Sigmoid colon (tissue), 7 donors: ENCODE measurements around the gene KAT2B. TPM values are rescaled to one million over a fixed set of nuclear protein-coding genes. Genes with fewer than 3 reads are reported as not detected.

Experiments used
- DNase-seq: peaks from one replicate; pipeline ENCODE4 v3.0.0-alpha.2; 2019
- H3K27ac ChIP-seq, 4 donors: fragments of 200-600 bp; sonication (generic); one replicate each; pipeline ENCODE4 v1.5.1; 2016 to 2019; ENCODE audit warnings: mild to moderate bottlenecking in 1 of 4
- H3K27me3 ChIP-seq, 3 donors: fragments of 200-600 bp; sonication (generic); one replicate each; pipeline ENCODE4 v1.5.1; 2019; ENCODE audit warnings: mild to moderate bottlenecking in 1 of 3
- H3K36me3 ChIP-seq, 4 donors: fragments of 200-600 bp; sonication (generic); one replicate each; pipeline ENCODE4 v1.5.1; 2016 to 2019
- H3K4me1 ChIP-seq, 4 donors: fragments of 200-600 bp; sonication (generic); one replicate each; pipeline ENCODE4 v1.5.1; 2017 to 2019
- H3K4me3 ChIP-seq, 4 donors: fragments of 200-600 bp; sonication (generic); one replicate each; pipeline ENCODE4 v1.5.1; 2017 to 2019; ENCODE audit warnings: mild to moderate bottlenecking in 2 of 4, moderate library complexity in 1 of 4
- H3K9me3 ChIP-seq, 4 donors: fragments of 200-600 bp in 3 of 4; sonication (generic) in 3 of 4; one replicate each; pipeline versions ENCODE4 v1.5.1 to v1.6.1; 2013 to 2019
- EP300 ChIP-seq, 4 donors: sonication (generic); formaldehyde crosslinking; IDR thresholded peaks; one replicate each; pipeline ENCODE4 v1.6.1; 2017; ENCODE audit warnings: antibody characterized with exemption in 4 of 4
- POLR2A ChIP-seq, 2 donors: fragments of 450-650 bp; IDR thresholded peaks; one replicate each; pipeline ENCODE4 v1.6.1; 2016; ENCODE audit warnings: antibody characterized with exemption in 2 of 2, mild to moderate bottlenecking in 2 of 2, moderate library complexity in 2 of 2
- POLR2AphosphoS5 ChIP-seq, 4 donors: sonication (generic); formaldehyde crosslinking; IDR thresholded peaks; one replicate each; pipeline ENCODE4 v1.6.1; 2017; ENCODE audit warnings: antibody characterized with exemption in 4 of 4
- WGBS, 2 donors: extraction: QIAGEN DNeasy Blood & Tissue Kit; methylation state at CpG; one replicate each; pipeline ENCODE4 v1.1.7; 2013; 5-methylcytosine and 5-hydroxymethylcytosine counted together
- intact Hi-C: fragments of 100-400 bp; cut with DNase I; formaldehyde crosslinking; loops from one replicate; pipeline ENCODE4 v1.15.1; 2023
- polyA plus RNA-seq, 3 donors: library from polyadenylated mRNA; stranded (reverse); fragments of 200-250 nt; gene quantifications; one replicate each; pipeline ENCODE4 v1.2.3, GENCODE V29; 2013
- total RNA-seq, 4 donors: library from RNA; depleted of rRNA; stranded (reverse); fragments of >200 nt; gene quantifications; one replicate each; pipeline ENCODE4 v1.1.0, GENCODE V29; 2016
- TF ChIP-seq, protein P1 (sequence below), 4 experiments: fragments of 450-650 bp in 3 of 4; fragments of 200-600 bp in 1 of 4; IDR thresholded peaks; one replicate each; pipeline ENCODE4 v1.5.1; 2016 to 2019; ENCODE audit warnings: antibody characterized with exemption in 4 of 4, mild to moderate bottlenecking in 3 of 4, moderate library complexity in 2 of 4
- donor health status: healthy with polysubstance abuse.
- donor health status: Bipolar disorder and iron deficiency.
- donor health status: healthy.

The KAT2B gene
- total and polyA plus RNA-seq, 7 donors: 10.8 to 49.2 (median 27.2) TPM

DNA sequence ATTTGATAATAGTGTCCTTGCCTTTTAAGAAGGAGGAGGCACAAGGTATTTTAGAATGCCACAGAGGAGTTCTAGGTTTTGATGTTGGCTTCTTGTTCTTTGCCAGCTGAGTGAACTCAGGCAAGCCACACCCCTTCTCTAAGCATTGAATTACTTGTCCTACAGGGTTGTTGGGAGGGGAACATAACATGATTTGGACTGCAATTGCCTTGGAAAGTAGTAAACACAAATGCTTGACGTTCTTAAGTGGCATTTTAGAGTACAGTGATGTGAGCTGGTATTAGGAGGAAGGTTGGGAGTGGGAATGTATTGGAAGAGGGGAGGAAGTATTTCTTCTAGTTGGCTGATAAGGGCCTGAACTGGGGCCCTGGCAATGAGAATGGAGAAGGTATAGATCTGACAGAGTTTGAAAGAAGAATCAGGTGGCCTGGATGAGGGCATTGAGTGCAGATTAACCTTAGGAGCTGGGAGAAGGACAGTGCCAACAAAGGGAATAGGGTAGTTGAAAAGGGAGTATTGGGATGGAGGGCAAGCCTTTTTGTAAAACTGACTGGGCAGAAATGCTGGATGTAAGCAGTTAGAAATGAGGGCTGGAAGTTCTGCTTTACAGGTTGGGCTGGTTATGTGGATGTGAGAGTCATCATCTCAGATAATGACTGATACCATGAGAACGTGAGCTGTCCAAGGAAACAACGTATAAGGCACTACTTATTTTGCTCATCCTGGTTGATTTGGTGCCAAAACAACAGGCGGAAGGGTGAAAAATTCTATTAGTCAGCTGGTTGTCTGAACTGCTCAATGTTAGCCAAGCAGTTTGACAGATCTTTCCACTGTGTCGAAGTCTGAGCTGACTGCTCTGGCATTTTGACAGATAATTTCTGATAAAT is 16.7 kb downstream of the KAT2B start:
- Histone ChIP-seq H3K9me3 (no peaks in the 10 kb centered on the region), H3K36me3 (no peaks in the 10 kb centered on the region), H3K27me3 (no peaks in the 10 kb centered on the region), H3K4me3 (no peak overlapping the region), H3K27ac (peak overlapping the region; percentile 9 to 62 (median 58)), H3K4me1 (peaks cover 0 to 42% (median 40%) of the 10 kb centered on the region in 4 donors)
- TF ChIP-seq EP300 (IDR thresholded peaks at IDR 0.05): no peak
- TF ChIP-seq POLR2AphosphoS5 (IDR thresholded peaks at IDR 0.05): no peak
- TF ChIP-seq, protein P1, sequence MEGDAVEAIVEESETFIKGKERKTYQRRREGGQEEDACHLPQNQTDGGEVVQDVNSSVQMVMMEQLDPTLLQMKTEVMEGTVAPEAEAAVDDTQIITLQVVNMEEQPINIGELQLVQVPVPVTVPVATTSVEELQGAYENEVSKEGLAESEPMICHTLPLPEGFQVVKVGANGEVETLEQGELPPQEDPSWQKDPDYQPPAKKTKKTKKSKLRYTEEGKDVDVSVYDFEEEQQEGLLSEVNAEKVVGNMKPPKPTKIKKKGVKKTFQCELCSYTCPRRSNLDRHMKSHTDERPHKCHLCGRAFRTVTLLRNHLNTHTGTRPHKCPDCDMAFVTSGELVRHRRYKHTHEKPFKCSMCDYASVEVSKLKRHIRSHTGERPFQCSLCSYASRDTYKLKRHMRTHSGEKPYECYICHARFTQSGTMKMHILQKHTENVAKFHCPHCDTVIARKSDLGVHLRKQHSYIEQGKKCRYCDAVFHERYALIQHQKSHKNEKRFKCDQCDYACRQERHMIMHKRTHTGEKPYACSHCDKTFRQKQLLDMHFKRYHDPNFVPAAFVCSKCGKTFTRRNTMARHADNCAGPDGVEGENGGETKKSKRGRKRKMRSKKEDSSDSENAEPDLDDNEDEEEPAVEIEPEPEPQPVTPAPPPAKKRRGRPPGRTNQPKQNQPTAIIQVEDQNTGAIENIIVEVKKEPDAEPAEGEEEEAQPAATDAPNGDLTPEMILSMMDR (IDR thresholded peaks at IDR 0.05): no peak
- no peak for TF ChIP-seq POLR2A (IDR thresholded peaks at IDR 0.05)
- 52 to 63% methylated on average over 5 of the region's 5 CpGs for WGBS, 2 donors
- intact Hi-C loops: no loop called here
- DNase-seq: no peak

DNA sequence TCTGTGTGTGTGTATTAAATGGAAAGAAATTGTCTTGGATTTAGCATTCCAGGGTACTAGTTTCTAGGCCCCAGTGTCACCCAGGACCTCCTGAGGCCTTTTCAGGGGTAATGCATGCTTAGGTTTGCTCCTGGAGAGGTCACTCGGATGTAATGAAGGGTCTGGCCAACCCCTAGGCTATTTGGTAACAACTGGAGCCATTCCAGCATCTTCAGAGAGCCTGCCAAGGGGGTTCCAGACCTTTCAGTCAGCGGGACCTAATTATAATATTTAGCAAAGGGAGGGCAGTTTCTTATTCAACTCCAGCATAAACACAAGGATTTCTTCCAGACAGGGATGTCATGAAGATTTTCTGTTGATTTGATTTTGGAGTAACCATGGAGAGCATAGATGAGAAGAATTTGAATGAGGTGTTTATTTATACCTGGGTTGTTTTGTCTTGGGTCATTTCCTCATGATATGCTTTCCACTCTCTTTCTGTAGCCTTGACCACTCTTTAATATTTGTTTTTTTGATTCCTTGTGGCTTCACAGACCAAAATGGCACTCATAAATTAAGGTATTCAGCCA is 17.4 kb downstream of the KAT2B start:
- peak overlapping the region; percentile 9 to 62 (median 58) for H3K27ac ChIP-seq
- no peaks in the 10 kb centered on the region for H3K9me3 ChIP-seq
- no peak for DNase-seq
- intact Hi-C loops: no loop called here
- H3K27me3 ChIP-seq: no peaks in the 10 kb centered on the region
- no peak overlapping the region for H3K4me3 ChIP-seq
- H3K36me3 ChIP-seq: no peaks in the 10 kb centered on the region
- 70 to 82% methylated on average over 2 of the region's 2 CpGs for WGBS, 2 donors
- H3K4me1 ChIP-seq: peaks cover 0 to 42% (median 40%) of the 10 kb centered on the region in 4 donors
- no peak for TF ChIP-seq EP300 (IDR thresholded peaks at IDR 0.05)
- TF ChIP-seq POLR2A (IDR thresholded peaks at IDR 0.05): no peak
- TF ChIP-seq, protein P1 (IDR thresholded peaks at IDR 0.05): no peak
- no peak for TF ChIP-seq POLR2AphosphoS5 (IDR thresholded peaks at IDR 0.05)

DNA sequence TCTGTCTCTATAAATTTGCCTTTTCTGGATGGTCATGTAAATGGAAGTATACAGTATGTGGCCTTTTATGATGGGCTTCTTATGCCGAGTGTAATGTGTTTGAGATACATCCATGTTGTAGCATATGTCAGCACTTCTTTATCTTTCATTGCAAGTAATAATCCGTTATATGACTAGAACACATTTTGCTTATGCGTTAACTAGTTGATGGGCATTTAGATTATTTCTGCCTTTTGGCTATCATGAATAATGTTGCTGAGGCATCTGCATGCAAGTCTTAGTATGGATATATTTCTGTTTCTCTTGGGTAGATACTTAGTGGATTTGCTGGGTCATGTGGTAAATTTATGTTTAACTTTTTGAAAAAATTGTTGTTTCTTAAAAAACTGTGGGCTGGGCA is 19.7 kb downstream of the KAT2B start:
- H3K4me1 ChIP-seq: peaks cover 0 to 32% (median 30%) of the 10 kb centered on the region in 4 donors
- no peaks in the 10 kb centered on the region for H3K36me3 ChIP-seq
- intact Hi-C loops: no loop called here
- no peak overlapping the region for H3K27ac ChIP-seq
- no peak overlapping the region for H3K4me3 ChIP-seq
- H3K9me3 ChIP-seq: no peaks in the 10 kb centered on the region
- TF ChIP-seq, protein P1 (IDR thresholded peaks at IDR 0.05): no peak
- TF ChIP-seq POLR2AphosphoS5 (IDR thresholded peaks at IDR 0.05): no peak
- TF ChIP-seq EP300 (IDR thresholded peaks at IDR 0.05): no peak
- TF ChIP-seq POLR2A (IDR thresholded peaks at IDR 0.05): no peak
- 98 to 99% methylated on average over 3 of the region's 3 CpGs for WGBS, 2 donors
- no peaks in the 10 kb centered on the region for H3K27me3 ChIP-seq
- DNase-seq: no peak

DNA sequence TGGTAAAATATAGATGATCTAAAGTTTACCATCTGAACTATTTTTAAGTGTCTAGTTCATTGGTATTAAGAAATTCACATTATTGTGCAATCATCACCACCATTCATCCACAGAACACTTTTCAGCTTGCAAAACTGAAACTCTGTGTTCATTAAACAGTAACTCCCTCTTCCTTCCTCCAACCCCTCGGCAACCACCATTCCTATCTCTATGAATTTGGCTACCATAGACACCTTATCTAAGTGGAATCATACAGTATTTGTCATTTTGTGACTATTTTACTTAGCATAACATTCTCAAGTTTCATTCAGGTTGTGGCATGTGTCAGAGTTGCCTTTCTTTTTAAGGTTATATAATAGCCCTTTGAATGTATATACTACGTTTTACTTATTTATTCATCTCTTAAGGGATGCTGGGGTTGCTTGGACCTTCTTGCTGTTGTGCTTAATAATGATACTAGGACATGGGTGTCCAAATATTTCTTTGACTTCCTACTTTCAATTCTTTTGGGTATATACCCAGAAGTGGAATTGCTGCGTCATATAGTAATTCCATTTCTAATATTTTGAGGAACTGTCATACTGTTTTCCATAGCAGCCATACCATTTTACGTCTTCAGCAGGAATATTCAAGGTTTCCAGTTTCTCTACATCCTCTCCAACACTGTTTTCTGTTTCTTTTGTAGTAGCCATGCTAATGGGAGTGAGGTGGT is 20.9 kb downstream of the KAT2B start:
- no peak for DNase-seq
- no peaks in the 10 kb centered on the region for H3K9me3 ChIP-seq
- no peaks in the 10 kb centered on the region for H3K36me3 ChIP-seq
- peak overlapping the region; percentile 29 to 71 (median 40) for H3K27ac ChIP-seq
- H3K4me3 ChIP-seq: no peak overlapping the region
- intact Hi-C loops: no loop called here
- TF ChIP-seq EP300 (IDR thresholded peaks at IDR 0.05) (no peak), POLR2AphosphoS5 (IDR thresholded peaks at IDR 0.05) (peak in 2 of 4 donors; percentile 12 to 13)
- no peaks in the 10 kb centered on the region for H3K27me3 ChIP-seq
- WGBS, 2 donors: 70 to 74% methylated on average over 4 of the region's 4 CpGs
- peaks cover 0 to 32% (median 26%) of the 10 kb centered on the region in 4 donors for H3K4me1 ChIP-seq

DNA sequence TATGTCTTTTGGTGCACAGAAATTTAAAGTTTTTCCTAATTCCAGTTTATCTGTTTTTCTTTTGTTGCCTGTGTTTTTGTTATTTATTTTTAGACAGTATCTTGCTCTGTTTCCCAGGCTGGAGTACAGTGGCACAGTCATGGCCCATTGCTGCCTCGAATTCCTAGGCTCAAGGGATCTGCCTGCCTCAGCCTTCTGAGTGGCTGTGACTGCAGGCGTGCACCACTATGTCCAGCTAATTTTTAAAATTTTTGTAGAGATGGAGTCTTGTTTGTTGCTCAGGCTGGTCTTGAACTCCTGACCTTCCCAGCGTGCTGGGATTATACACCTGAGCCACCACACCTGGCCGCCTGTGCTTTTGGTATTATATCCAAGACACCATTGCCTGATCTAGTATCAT is 22.8 kb downstream of the KAT2B start:
- H3K27ac ChIP-seq: no peak overlapping the region
- no peak overlapping the region for H3K4me3 ChIP-seq
- TF ChIP-seq POLR2AphosphoS5 (IDR thresholded peaks at IDR 0.05) (no peak), EP300 (IDR thresholded peaks at IDR 0.05) (no peak), POLR2A (IDR thresholded peaks at IDR 0.05) (no peak)
- TF ChIP-seq, protein P1 (IDR thresholded peaks at IDR 0.05): no peak
- no peak for DNase-seq
- H3K4me1 ChIP-seq: peaks cover 0 to 32% (median 24%) of the 10 kb centered on the region in 4 donors
- intact Hi-C loops: no loop called here
- H3K36me3 ChIP-seq: no peaks in the 10 kb centered on the region
- WGBS, 2 donors: 73 to 74% methylated on average over 4 of the region's 4 CpGs
- no peaks in the 10 kb centered on the region for H3K9me3 ChIP-seq
- no peaks in the 10 kb centered on the region for H3K27me3 ChIP-seq
